Measurements from ENCODE around the gene SACS.

SACS gene

GRCh38 chr13:23372264-23372906 lies 61.1 kb downstream of the SACS start:
- in situ Hi-C loops (cut with HindIII; ENCODE audit: low sequenced_read_pairs) = no loop called here
- H3K4me3 ChIP-seq (ENCODE audit: low read depth, low read length) = no peak overlapping the region
- TF ChIP-seq CTCF (IDR thresholded peaks at IDR 0.05; ENCODE audit: low read depth, low read length, missing control alignments) = no peak
- DNase-seq (ENCODE audit: low read depth) = no peak

- DNase-seq (ENCODE audit: low read depth) = no peak
- in situ Hi-C loops (cut with HindIII; ENCODE audit: low sequenced_read_pairs) = no loop called here
- TF ChIP-seq CTCF (IDR thresholded peaks at IDR 0.05; ENCODE audit: low read depth, low read length, missing control alignments) = no peak
- H3K4me3 ChIP-seq (ENCODE audit: low read depth, low read length) = no peak overlapping the region
Observed at GRCh38 chr13:23367907-23368306, 65.6 kb downstream of the SACS start.

- TF ChIP-seq CTCF (IDR thresholded peaks at IDR 0.05; ENCODE audit: low read depth, low read length, missing control alignments) = no peak
- no peak overlapping the region for H3K4me3 ChIP-seq (ENCODE audit: low read depth, low read length)
- in situ Hi-C loops (cut with HindIII; ENCODE audit: low sequenced_read_pairs) = no loop called here
- no peak for DNase-seq (ENCODE audit: low read depth)
Observed at GRCh38 chr13:23365652-23366051, 67.8 kb downstream of the SACS start.

GRCh38 chr13:23359882-23360281 lies 73.6 kb downstream of the SACS start:
- no peak for DNase-seq (ENCODE audit: low read depth)
- H3K4me3 ChIP-seq (ENCODE audit: low read depth, low read length) = no peak overlapping the region
- TF ChIP-seq CTCF (IDR thresholded peaks at IDR 0.05; ENCODE audit: low read depth, low read length, missing control alignments) = no peak
- in situ Hi-C loops (cut with HindIII; ENCODE audit: low sequenced_read_pairs) = no loop called here

- in situ Hi-C loops (cut with HindIII; ENCODE audit: low sequenced_read_pairs) = no loop called here
- TF ChIP-seq CTCF (IDR thresholded peaks at IDR 0.05; ENCODE audit: low read depth, low read length, missing control alignments) = no peak
- DNase-seq (ENCODE audit: low read depth) = no peak
- no peak overlapping the region for H3K4me3 ChIP-seq (ENCODE audit: low read depth, low read length)
Observed at GRCh38 chr13:23357349-23357748, 76.2 kb downstream of the SACS start.

- no peak for TF ChIP-seq CTCF (IDR thresholded peaks at IDR 0.05; ENCODE audit: low read depth, low read length, missing control alignments)
- in situ Hi-C loops (cut with HindIII; ENCODE audit: low sequenced_read_pairs) = no loop called here
- no peak overlapping the region for H3K4me3 ChIP-seq (ENCODE audit: low read depth, low read length)
- no peak for DNase-seq (ENCODE audit: low read depth)
Observed at GRCh38 chr13:23356368-23356767, 77.1 kb downstream of the SACS start.

All from astrocyte of the cerebellum (primary cell).